ENCODE results near the gene TRRAP. TPM values are rescaled to one million over a fixed set of nuclear protein-coding genes. Genes with fewer than 3 reads are reported as not detected.

TRRAP gene
- 10 to 100 TPM; 21.1 to 25.2 TPM for total RNA-seq

GRCh38 chr7:98878365-98879197 lies at the start of gene TRRAP:
TRRAP (plus strand) TSS chr7:98878532; CDS start chr7:98881151, 2,619 bp downstream.
- Histone ChIP-seq H3K36me3 (replicated peaks in 1 of 2; ENCODE audit: insufficient read depth in 1 of 2, low read depth in 2 of 2) (peaks cover 0 to 4% of the 10 kb centered on the region in 2 donors), H3K27ac (peak within 1 kb of the TSS; percentile 72 to 97 (median 92)), H3K4me1 (peaks cover 16% of the 10 kb centered on the region), H3K27me3 (no peaks in the 10 kb centered on the region), H3K4me3 (peak within 1 kb of the TSS; percentile 56 to 73), H3K9me3 (no peaks in the 10 kb centered on the region)
- intact Hi-C loops (cut with DNase I): no loop called here
- 1% methylated on average over 104 of the region's 113 CpGs; no CpG with 5 or more reads in 1 of the 2 donors for WGBS, 2 donors
- peak; percentile 84 to 99 (median 92) for TF ChIP-seq CTCF (IDR thresholded peaks at IDR 0.05)
- TF ChIP-seq POLR2A (IDR thresholded peaks at IDR 0.05): peak; percentile 34 to 57 (median 52)
- ATAC-seq: peak; percentile 86
- DNase-seq: peak; percentile 69 to 77 (median 72)

GRCh38 chr7:98830972-98831548 lies 47.3 kb upstream of the TRRAP start:
- no peak for ATAC-seq
- Histone ChIP-seq H3K36me3 (replicated peaks in 1 of 2; ENCODE audit: insufficient read depth in 1 of 2, low read depth in 2 of 2) (no peaks in the 10 kb centered on the region), H3K9me3 (no peaks in the 10 kb centered on the region), H3K4me3 (no peak overlapping the region), H3K27me3 (no peaks in the 10 kb centered on the region), H3K4me1 (peaks cover 5% of the 10 kb centered on the region), H3K27ac (no peak overlapping the region)
- no peak for DNase-seq
- intact Hi-C loops (cut with DNase I): no loop called here
- TF ChIP-seq POLR2A (IDR thresholded peaks at IDR 0.05) (no peak), CTCF (IDR thresholded peaks at IDR 0.05) (no peak)
- 33 to 35% methylated on average over 2 of the region's 2 CpGs for WGBS, 2 donors

GRCh38 chr7:98831641-98832221 lies 46.6 kb upstream of the TRRAP start:
- Histone ChIP-seq H3K4me1 (peaks cover 3% of the 10 kb centered on the region), H3K27ac (no peak overlapping the region), H3K9me3 (no peaks in the 10 kb centered on the region), H3K4me3 (no peak overlapping the region), H3K36me3 (replicated peaks in 1 of 2; ENCODE audit: insufficient read depth in 1 of 2, low read depth in 2 of 2) (no peaks in the 10 kb centered on the region), H3K27me3 (no peaks in the 10 kb centered on the region)
- intact Hi-C loops (cut with DNase I): no loop called here
- ATAC-seq (no peak), DNase-seq (peak in 3 of 4 donors; percentile 6 to 21 (median 12))
- WGBS, 2 donors: 75 to 80% methylated on average over 8 of the region's 8 CpGs
- peak in 6 of 7 experiments; percentile 11 to 32 (median 25) for TF ChIP-seq CTCF (IDR thresholded peaks at IDR 0.05)
- TF ChIP-seq POLR2A (IDR thresholded peaks at IDR 0.05): no peak

- Histone ChIP-seq H3K36me3 (replicated peaks in 1 of 2; ENCODE audit: insufficient read depth in 1 of 2, low read depth in 2 of 2) (no peaks in the 10 kb centered on the region), H3K27ac (no peak overlapping the region), H3K9me3 (no peaks in the 10 kb centered on the region), H3K4me1 (no peaks in the 10 kb centered on the region), H3K4me3 (no peak overlapping the region), H3K27me3 (no peaks in the 10 kb centered on the region)
- DNase-seq (no peak), ATAC-seq (no peak)
- WGBS, 2 donors: 73 to 91% methylated on average over 2 of the region's 2 CpGs
- intact Hi-C loops (cut with DNase I): no loop called here
- TF ChIP-seq POLR2A (IDR thresholded peaks at IDR 0.05) (no peak), CTCF (IDR thresholded peaks at IDR 0.05) (no peak)
Measured at GRCh38 chr7:98833022-98833421, 45.3 kb upstream of the TRRAP start.

All from body of pancreas (tissue), 4 donors.